ENCODE results near the gene RGCC.

RGCC gene

GRCh38 chr13:41495044-41495443 is 37.7 kb downstream of the RGCC start:
- DNase-seq (ENCODE audit: low spot score): no peak
- no peak for TF ChIP-seq CTCF (IDR thresholded peaks at IDR 0.05; ENCODE audit: extremely low read depth, insufficient read depth, missing control alignments)
- in situ Hi-C loops (cut with MboI; ENCODE audit: low pct_unique_long_range_greater_than_20kb, low sequenced_read_pairs, unreplicated experiment): no loop called here

- no peak for DNase-seq (ENCODE audit: low spot score)
- in situ Hi-C loops (cut with MboI; ENCODE audit: low pct_unique_long_range_greater_than_20kb, low sequenced_read_pairs, unreplicated experiment): no loop called here
- TF ChIP-seq CTCF (IDR thresholded peaks at IDR 0.05; ENCODE audit: extremely low read depth, insufficient read depth, missing control alignments): no peak
Measured at GRCh38 chr13:41496420-41497234, 39.3 kb downstream of the RGCC start.

- in situ Hi-C loops (cut with MboI; ENCODE audit: low pct_unique_long_range_greater_than_20kb, low sequenced_read_pairs, unreplicated experiment): no loop called here
- DNase-seq (ENCODE audit: low spot score): no peak
- no peak for TF ChIP-seq CTCF (IDR thresholded peaks at IDR 0.05; ENCODE audit: extremely low read depth, insufficient read depth, missing control alignments)
Measured at GRCh38 chr13:41497436-41497835, 40.1 kb downstream of the RGCC start.

GRCh38 chr13:41499452-41499851 is 42.1 kb downstream of the RGCC start:
- no peak for DNase-seq (ENCODE audit: low spot score)
- TF ChIP-seq CTCF (IDR thresholded peaks at IDR 0.05; ENCODE audit: extremely low read depth, insufficient read depth, missing control alignments): no peak
- in situ Hi-C loops (cut with MboI; ENCODE audit: low pct_unique_long_range_greater_than_20kb, low sequenced_read_pairs, unreplicated experiment): no loop called here

GRCh38 chr13:41500511-41500910 is 43.2 kb downstream of the RGCC start:
- in situ Hi-C loops (cut with MboI; ENCODE audit: low pct_unique_long_range_greater_than_20kb, low sequenced_read_pairs, unreplicated experiment): no loop called here
- TF ChIP-seq CTCF (IDR thresholded peaks at IDR 0.05; ENCODE audit: extremely low read depth, insufficient read depth, missing control alignments): no peak
- DNase-seq (ENCODE audit: low spot score): no peak

GRCh38 chr13:41501281-41501680 is 43.9 kb downstream of the RGCC start:
- in situ Hi-C loops (cut with MboI; ENCODE audit: low pct_unique_long_range_greater_than_20kb, low sequenced_read_pairs, unreplicated experiment): no loop called here
- no peak for TF ChIP-seq CTCF (IDR thresholded peaks at IDR 0.05; ENCODE audit: extremely low read depth, insufficient read depth, missing control alignments)
- no peak for DNase-seq (ENCODE audit: low spot score)

All from GM13977 (cell line).